MG63 (cell line): ENCODE results near the gene ITGB1. TPM values are rescaled to one million over a fixed set of nuclear protein-coding genes. Genes with fewer than 3 reads are reported as not detected.
"Not testable (repeated sequence)": the region's sequence is repeated elsewhere in the genome, so short reads cannot be mapped to it uniquely, and the experiment has no call there.

Experiments
- DNase-seq: peaks from one replicate; pipeline ENCODE4 v3.0.0-alpha.2; 2020
- H3K27me3 ChIP-seq: fragments of 250-450 bp; sonication (Bioruptor Pico); 2 replicates; pipeline ENCODE4 v1.5.1; 2020; ENCODE audit warnings: mild to moderate bottlenecking, moderate library complexity
- H3K36me3 ChIP-seq: fragments of 250-450 bp; sonication (Bioruptor Pico); 2 replicates; pipeline ENCODE4 v1.5.1; 2020; ENCODE audit warnings: mild to moderate bottlenecking, moderate library complexity
- H3K4me3 ChIP-seq: fragments of 250-450 bp; sonication (Bioruptor Pico); 2 replicates; pipeline ENCODE4 v1.5.1; 2020; ENCODE audit warnings: mild to moderate bottlenecking, moderate library complexity
- H3K9me3 ChIP-seq: fragments of 250-450 bp; sonication (Bioruptor Pico); 2 replicates; pipeline ENCODE4 v1.5.1; 2020; ENCODE audit warnings: mild to moderate bottlenecking, moderate library complexity
- total RNA-seq: library from RNA; depleted of rRNA; stranded (reverse); fragments of >200 nt; shearing (Covaris generic); gene quantifications from 2 replicates; pipeline ENCODE4 v1.2.3, GENCODE V29; 2014; ENCODE audit warnings: low replicate concordance

ITGB1 gene
- total RNA-seq, 1 experiment from 2014 or later, result 715 TPM

DNA sequence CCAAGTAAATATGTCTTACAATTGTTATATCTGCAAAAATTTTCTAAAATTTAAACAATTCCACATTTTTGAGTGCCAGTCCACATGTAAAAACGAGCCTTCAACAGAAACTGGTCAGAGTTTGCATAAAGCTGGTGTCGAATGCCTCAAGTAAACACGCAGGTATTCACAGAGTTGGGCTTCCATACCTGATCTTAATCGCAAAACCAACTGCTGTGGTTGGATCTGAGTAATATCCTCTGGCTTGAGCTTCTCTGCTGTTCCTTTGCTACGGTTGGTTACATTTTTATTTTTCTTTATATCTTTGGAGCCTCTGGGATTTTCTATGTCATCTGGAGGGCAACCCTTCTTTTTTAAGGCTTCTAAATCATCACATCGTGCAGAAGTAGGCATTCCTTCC lies 28.4 kb downstream of the ITGB1 start:
- no peak for DNase-seq
- H3K4me3 ChIP-seq, result no peak overlapping the region
- H3K27me3 ChIP-seq, result no peaks in the 10 kb centered on the region
- no peaks in the 10 kb centered on the region for H3K9me3 ChIP-seq
- H3K36me3 ChIP-seq, result peaks cover 93% of the 10 kb centered on the region

DNA sequence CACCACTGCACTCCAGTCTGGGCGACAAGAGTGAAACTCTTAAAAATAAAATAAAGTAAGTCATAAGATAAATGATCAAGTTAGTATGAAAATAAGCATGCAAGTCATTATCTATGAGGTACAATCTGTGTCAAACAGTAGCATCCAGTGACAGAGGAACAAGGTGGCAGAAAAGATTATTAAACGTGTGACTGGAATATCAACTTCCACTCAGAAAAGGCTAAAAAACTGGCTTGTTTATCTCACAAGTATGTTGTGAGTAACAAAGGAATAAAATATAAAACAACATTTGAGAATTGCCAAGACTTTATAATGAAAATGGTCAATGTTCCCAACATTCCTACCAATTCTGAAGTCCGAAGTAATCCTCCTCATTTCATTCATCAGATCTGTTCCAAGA lies 30.3 kb downstream of the ITGB1 start:
- Histone ChIP-seq H3K4me3 (no peak overlapping the region), H3K27me3 (no peaks in the 10 kb centered on the region), H3K36me3 (peaks cover 93% of the 10 kb centered on the region), H3K9me3 (no peaks in the 10 kb centered on the region)
- no peak for DNase-seq

GRCh38 chr10:32923849-32924248 lies 34.2 kb downstream of the ITGB1 start:
- DNase-seq, result no peak
- H3K4me3 ChIP-seq, result no peak overlapping the region
- H3K27me3 ChIP-seq, result no peaks in the 10 kb centered on the region
- peaks cover 96% of the 10 kb centered on the region for H3K36me3 ChIP-seq
- 0 out of 2 replicates have a peak, but pooled peaks cover 1% of the 10 kb centered on the region for H3K9me3 ChIP-seq

GRCh38 chr10:32923134-32923533 lies 34.9 kb downstream of the ITGB1 start:
- H3K9me3 ChIP-seq, result peaks cover 4% of the 10 kb centered on the region; the same call in 1 of the 2 replicates
- no peak overlapping the region for H3K4me3 ChIP-seq
- no peak for DNase-seq
- H3K27me3 ChIP-seq, result no peaks in the 10 kb centered on the region
- H3K36me3 ChIP-seq, result peaks cover 100% of the 10 kb centered on the region

- Histone ChIP-seq H3K27me3 (no peaks in the 10 kb centered on the region), H3K4me3 (no peak overlapping the region), H3K36me3 (peaks cover 99% of the 10 kb centered on the region), H3K9me3 (peaks cover 4% of the 10 kb centered on the region; the same call in 1 of the 2 replicates)
- DNase-seq, result no peak
Observed at GRCh38 chr10:32922170-32922569, 35.9 kb downstream of the ITGB1 start.

GRCh38 chr10:32917817-32918216 lies 40.2 kb downstream of the ITGB1 start:
- not testable (repeated sequence) for DNase-seq, H3K4me3 ChIP-seq, H3K9me3 ChIP-seq, H3K27me3 ChIP-seq
- peaks cover 82% of the 10 kb centered on the region for H3K36me3 ChIP-seq

GRCh38 chr10:32911285-32912016 lies 46.6 kb downstream of the ITGB1 start:
- H3K9me3 ChIP-seq, result no peaks in the 10 kb centered on the region
- H3K36me3 ChIP-seq, result peaks cover 86% of the 10 kb centered on the region
- no peak for DNase-seq
- H3K4me3 ChIP-seq, result no peak overlapping the region
- no peaks in the 10 kb centered on the region for H3K27me3 ChIP-seq

DNA sequence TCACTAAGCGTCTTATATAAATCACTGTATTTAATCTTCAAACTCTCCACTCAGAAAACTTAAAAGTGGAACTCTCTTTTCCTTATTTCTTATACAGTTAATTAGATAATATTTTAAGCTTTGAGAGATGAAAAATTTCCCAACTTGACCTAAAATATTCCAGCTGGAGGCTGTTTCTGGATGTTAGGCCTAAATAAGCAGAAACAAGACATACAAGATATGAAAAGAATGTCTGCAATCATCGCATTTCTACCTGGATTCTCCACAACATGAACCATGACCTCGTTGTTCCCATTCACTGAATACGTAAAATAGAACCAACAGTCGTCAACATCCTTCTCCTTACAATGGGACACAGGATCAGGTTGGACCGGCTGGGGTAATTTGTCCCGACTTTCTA lies 48.1 kb downstream of the ITGB1 start:
- not testable (repeated sequence) for DNase-seq

DNA sequence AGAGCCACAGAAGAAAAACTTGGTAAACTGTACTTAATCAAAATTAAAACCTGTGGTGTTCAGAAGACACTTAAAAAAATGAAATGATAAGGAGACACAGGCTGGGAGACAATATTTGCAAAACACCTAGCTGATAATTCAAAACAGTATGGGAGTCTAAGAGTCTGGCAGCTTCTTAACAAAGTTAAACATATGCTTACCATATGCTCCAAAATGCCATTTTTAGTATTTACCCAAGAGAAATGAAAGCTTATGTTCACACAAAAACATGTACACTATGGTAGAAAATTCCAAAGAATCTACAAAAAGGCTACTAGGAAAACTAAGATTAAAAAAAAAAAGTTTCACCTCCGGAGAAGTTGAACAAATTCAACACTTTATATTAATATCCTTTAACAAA lies 48.6 kb downstream of the ITGB1 start:
- H3K27me3 ChIP-seq, result no peaks in the 10 kb centered on the region
- peaks cover 86% of the 10 kb centered on the region for H3K36me3 ChIP-seq
- no peak for DNase-seq
- no peaks in the 10 kb centered on the region for H3K9me3 ChIP-seq
- H3K4me3 ChIP-seq, result no peak overlapping the region

More for the DNA sequence above, 48.1 kb downstream of the ITGB1 start:
- H3K9me3 ChIP-seq, H3K27me3 ChIP-seq, H3K4me3 ChIP-seq: not testable (repeated sequence)
- H3K36me3 ChIP-seq, result peaks cover 86% of the 10 kb centered on the region

GRCh38 chr10:32906595-32906994 lies 51.4 kb downstream of the ITGB1 start:
- H3K27me3 ChIP-seq, result no peaks in the 10 kb centered on the region
- DNase-seq, result no peak
- no peak overlapping the region for H3K4me3 ChIP-seq
- H3K9me3 ChIP-seq, result no peaks in the 10 kb centered on the region
- peaks cover 95% of the 10 kb centered on the region for H3K36me3 ChIP-seq

- DNase-seq, result no peak
- H3K4me3 ChIP-seq, result no peak overlapping the region
- no peaks in the 10 kb centered on the region for H3K27me3 ChIP-seq
- H3K9me3 ChIP-seq, result no peaks in the 10 kb centered on the region
- peaks cover 86% of the 10 kb centered on the region for H3K36me3 ChIP-seq
Observed at GRCh38 chr10:32905466-32905865, 52.6 kb downstream of the ITGB1 start.

GRCh38 chr10:32901815-32902214 lies 56.2 kb downstream of the ITGB1 start:
- peaks cover 84% of the 10 kb centered on the region for H3K36me3 ChIP-seq
- no peaks in the 10 kb centered on the region for H3K27me3 ChIP-seq
- no peak for DNase-seq
- H3K9me3 ChIP-seq, result no peaks in the 10 kb centered on the region
- no peak overlapping the region for H3K4me3 ChIP-seq

GRCh38 chr10:32895200-32895968 lies 62.6 kb downstream of the ITGB1 start:
- not testable (repeated sequence) for H3K27me3 ChIP-seq, H3K9me3 ChIP-seq, H3K4me3 ChIP-seq, DNase-seq
- peaks cover 69% of the 10 kb centered on the region for H3K36me3 ChIP-seq

DNA sequence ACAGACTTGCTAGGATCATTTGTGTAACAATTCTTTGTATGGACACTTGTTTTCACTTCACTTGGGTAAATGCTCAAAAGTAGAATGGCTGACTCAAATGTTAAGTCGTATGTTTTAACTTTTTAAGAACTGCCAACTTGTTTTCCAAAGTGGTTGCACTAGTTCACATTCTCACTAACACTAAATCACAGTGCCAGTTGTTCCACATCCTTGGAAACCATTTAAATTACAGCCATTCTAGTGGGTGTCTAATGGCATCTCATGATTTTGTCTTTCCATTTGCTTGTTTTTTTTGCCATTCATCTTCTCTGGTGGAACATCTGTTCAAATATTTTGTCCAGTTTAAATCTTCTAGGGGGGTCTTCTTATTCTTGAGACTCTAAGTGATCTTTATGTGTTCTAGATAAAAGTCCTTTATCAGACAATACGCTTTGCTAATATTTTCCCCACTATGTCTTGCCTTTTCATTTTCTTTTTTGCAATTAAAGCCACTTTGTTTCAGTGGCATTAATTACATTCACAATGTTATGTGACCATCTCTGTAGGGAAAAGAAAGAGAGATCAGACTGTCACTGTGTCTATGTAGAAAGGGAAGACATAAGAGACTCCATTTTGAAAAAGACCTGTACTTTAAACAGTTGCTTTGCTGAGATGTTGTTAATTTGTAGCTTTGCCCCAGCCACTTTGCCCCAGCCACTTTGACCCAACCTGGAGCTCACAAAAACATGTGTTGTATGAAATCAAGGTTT lies 63.9 kb downstream of the ITGB1 start:
- Histone ChIP-seq H3K27me3 (no peaks in the 10 kb centered on the region), H3K36me3 (peaks cover 57% of the 10 kb centered on the region)

DNA sequence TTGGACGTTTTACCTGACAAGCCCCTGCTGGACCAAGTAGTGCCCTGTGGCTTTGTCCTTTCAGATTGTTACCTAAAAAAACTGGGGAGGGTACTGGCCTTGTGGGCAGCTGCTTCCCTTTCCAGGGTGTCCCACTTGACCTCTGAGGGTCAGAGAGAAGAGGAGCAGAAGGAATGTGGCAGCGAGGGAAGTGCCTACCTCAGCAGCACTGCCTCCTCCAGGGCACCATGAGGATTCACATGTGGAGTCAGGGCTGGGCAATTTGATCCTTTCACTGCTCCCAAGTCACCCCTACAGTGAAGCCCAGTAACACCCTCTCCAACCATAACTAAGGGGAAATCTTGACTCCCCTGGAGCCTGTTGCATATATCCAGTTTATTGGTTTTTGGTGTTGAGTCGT lies 64.6 kb downstream of the ITGB1 start:
- H3K9me3 ChIP-seq, result no peaks in the 10 kb centered on the region
- DNase-seq, result no peak
- no peaks in the 10 kb centered on the region for H3K27me3 ChIP-seq
- no peak overlapping the region for H3K4me3 ChIP-seq
- peaks cover 50% of the 10 kb centered on the region for H3K36me3 ChIP-seq

More for the DNA sequence above, 63.9 kb downstream of the ITGB1 start:
- H3K9me3 ChIP-seq, result no peaks in the 10 kb centered on the region
- H3K4me3 ChIP-seq, result no peak overlapping the region
- no peak for DNase-seq

DNA sequence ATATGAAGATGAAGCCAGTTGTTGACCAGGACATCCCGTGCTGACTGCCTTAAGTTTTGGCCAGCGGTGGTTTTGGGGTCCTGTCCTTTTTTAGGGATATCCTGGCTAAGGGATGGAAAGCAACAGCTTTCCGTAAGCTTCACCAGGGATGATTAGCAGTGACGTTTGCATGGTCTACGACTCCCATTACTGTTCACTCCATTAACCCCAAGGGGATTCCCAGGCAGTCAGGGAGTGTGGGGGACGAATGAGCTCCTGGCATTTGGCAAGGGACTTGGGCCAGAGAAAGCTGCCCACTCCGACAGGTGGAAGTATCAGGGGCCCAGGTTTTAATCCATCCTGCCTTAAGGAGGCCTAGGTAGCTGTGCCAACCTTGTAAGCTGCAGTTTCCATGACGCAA lies 66.8 kb downstream of the ITGB1 start:
- no peak for DNase-seq
- no peaks in the 10 kb centered on the region for H3K27me3 ChIP-seq
- H3K4me3 ChIP-seq, result no peak overlapping the region
- peaks cover 28% of the 10 kb centered on the region for H3K36me3 ChIP-seq
- H3K9me3 ChIP-seq, result no peaks in the 10 kb centered on the region

DNA sequence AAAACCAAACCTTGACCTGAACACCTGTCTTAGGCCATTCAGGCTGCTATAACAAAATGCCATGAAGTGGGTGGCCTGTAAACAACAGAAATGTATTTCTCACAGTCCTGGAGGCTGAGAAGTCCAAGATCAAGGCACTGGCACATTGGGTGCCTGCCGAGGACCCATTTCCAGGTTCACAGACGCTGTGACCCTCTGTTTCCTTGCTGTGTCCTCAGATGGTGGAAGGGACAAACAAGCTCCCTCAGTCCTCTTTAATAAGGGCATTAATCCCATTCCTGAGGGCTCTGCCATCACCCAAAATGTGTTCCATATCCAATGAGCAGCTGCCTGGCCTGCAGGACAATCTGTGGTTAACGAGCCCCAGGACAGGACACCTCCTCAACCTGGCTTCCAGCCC lies 67.6 kb downstream of the ITGB1 start:
- Histone ChIP-seq H3K9me3 (no peaks in the 10 kb centered on the region), H3K27me3 (no peaks in the 10 kb centered on the region), H3K4me3 (no peak overlapping the region), H3K36me3 (peaks cover 20% of the 10 kb centered on the region)
- no peak for DNase-seq
